ACC112 (cell line): Measurements from ENCODE around the gene VCAN.

Experiments
- H2AFZ ChIP-seq: fragments of 200-600 bp; sonication (generic); one replicate; pipeline ENCODE4 v1.6.0; 2017; ENCODE audit warnings: antibody characterized with exemption, low read length; ENCODE audit not compliant: unreplicated experiment
- H3K27ac ChIP-seq: fragments of 200-600 bp; sonication (generic); 2 replicates; pipeline ENCODE4 v1.5.1; 2014; ENCODE audit warnings: low read depth, mild to moderate bottlenecking, antibody characterized with exemption, low read length, moderate library complexity
- H3K27me3 ChIP-seq: fragments of 200-600 bp; sonication (generic); 2 replicates; pipeline ENCODE4 v1.6.1; 2014; ENCODE audit warnings: mild to moderate bottlenecking, antibody characterized with exemption, low read length, moderate library complexity, mixed read lengths; ENCODE audit not compliant: insufficient read depth
- H3K36me3 ChIP-seq: fragments of 200-600 bp; sonication (generic); 2 replicates; pipeline ENCODE4 v1.6.1; 2016; ENCODE audit warnings: mild to moderate bottlenecking, antibody characterized with exemption, low read length, moderate library complexity, mixed read lengths; ENCODE audit not compliant: insufficient read depth
- H3K4me1 ChIP-seq: fragments of 200-600 bp; sonication (generic); one replicate; pipeline ENCODE4 v1.6.1; 2016; ENCODE audit warnings: low read length, mixed read lengths; ENCODE audit not compliant: insufficient read depth, unreplicated experiment, control insufficient read depth
- H3K4me3 ChIP-seq: fragments of 200-600 bp; sonication (generic); 2 replicates; pipeline ENCODE4 v1.5.1; 2014; ENCODE audit warnings: mild to moderate bottlenecking, low read depth, low read length
- H3K79me2 ChIP-seq: fragments of 200-600 bp; sonication (generic); one replicate; pipeline ENCODE4 v1.6.0; 2016; ENCODE audit warnings: low read length; ENCODE audit not compliant: control insufficient read depth, unreplicated experiment, insufficient read depth

Gene VCAN

GRCh38 chr5:83494087-83494620 lies 22.6 kb downstream of the VCAN start:
- Histone ChIP-seq H3K27me3 (no peaks in the 10 kb centered on the region), H3K4me1 (peaks cover 9% of the 10 kb centered on the region), H3K36me3 (peaks cover 19% of the 10 kb centered on the region), H2AFZ (no peak overlapping the region), H3K79me2 (no peaks in the 10 kb centered on the region), H3K4me3 (no peak overlapping the region), H3K27ac (no peak overlapping the region)

GRCh38 chr5:83494666-83495065 lies 23.1 kb downstream of the VCAN start:
- Histone ChIP-seq H3K27me3 (no peaks in the 10 kb centered on the region), H3K36me3 (peaks cover 21% of the 10 kb centered on the region), H3K27ac (no peak overlapping the region), H3K4me1 (peaks cover 7% of the 10 kb centered on the region), H3K79me2 (no peaks in the 10 kb centered on the region), H2AFZ (no peak overlapping the region), H3K4me3 (no peak overlapping the region)

- peaks cover 27% of the 10 kb centered on the region for H3K36me3 ChIP-seq
- no peaks in the 10 kb centered on the region for H3K27me3 ChIP-seq
- H3K4me1 ChIP-seq = peaks cover 7% of the 10 kb centered on the region
- H2AFZ ChIP-seq = no peak overlapping the region
- no peak overlapping the region for H3K27ac ChIP-seq
- no peaks in the 10 kb centered on the region for H3K79me2 ChIP-seq
- no peak overlapping the region for H3K4me3 ChIP-seq
Observed at GRCh38 chr5:83496626-83497025, 25.1 kb downstream of the VCAN start.

GRCh38 chr5:83498585-83498984 lies 27.0 kb downstream of the VCAN start:
- Histone ChIP-seq H3K36me3 (peaks cover 25% of the 10 kb centered on the region), H3K27ac (no peak overlapping the region), H3K4me3 (no peak overlapping the region), H3K27me3 (no peaks in the 10 kb centered on the region), H3K79me2 (no peaks in the 10 kb centered on the region), H3K4me1 (peaks cover 12% of the 10 kb centered on the region), H2AFZ (no peak overlapping the region)

- Histone ChIP-seq H3K4me3 (no peak overlapping the region), H3K79me2 (no peaks in the 10 kb centered on the region), H3K27me3 (no peaks in the 10 kb centered on the region), H3K4me1 (peaks cover 14% of the 10 kb centered on the region), H2AFZ (peak overlapping the region; percentile 27), H3K27ac (peak overlapping the region; percentile 26; the same call in 1 of the 2 replicates), H3K36me3 (0 out of 2 replicates have a peak, but pooled peaks cover 9% of the 10 kb centered on the region)
Observed at GRCh38 chr5:83503662-83504061, 32.1 kb downstream of the VCAN start.

- Histone ChIP-seq H3K36me3 (peaks cover 4% of the 10 kb centered on the region; the same call in 1 of the 2 replicates), H3K4me3 (no peak overlapping the region), H2AFZ (no peak overlapping the region), H3K27ac (no peak overlapping the region), H3K4me1 (peaks cover 25% of the 10 kb centered on the region), H3K79me2 (no peaks in the 10 kb centered on the region), H3K27me3 (no peaks in the 10 kb centered on the region)
Observed at GRCh38 chr5:83507431-83507830, 35.9 kb downstream of the VCAN start.

GRCh38 chr5:83509540-83509939 lies 38.0 kb downstream of the VCAN start:
- Histone ChIP-seq H3K79me2 (no peaks in the 10 kb centered on the region), H3K27ac (peak overlapping the region; percentile 12; the same call in 1 of the 2 replicates), H3K27me3 (no peaks in the 10 kb centered on the region), H3K4me1 (peaks cover 17% of the 10 kb centered on the region), H3K4me3 (peak overlapping the region; percentile 59; the same call in 1 of the 2 replicates), H3K36me3 (peaks cover 4% of the 10 kb centered on the region; the same call in 1 of the 2 replicates), H2AFZ (peak overlapping the region; percentile 96)

- Histone ChIP-seq H3K27ac (peak overlapping the region; percentile 12), H3K27me3 (no peaks in the 10 kb centered on the region), H3K36me3 (peaks cover 7% of the 10 kb centered on the region; the same call in 1 of the 2 replicates), H3K79me2 (no peaks in the 10 kb centered on the region), H3K4me3 (peak overlapping the region; percentile 59), H2AFZ (peak overlapping the region; percentile 96), H3K4me1 (peaks cover 17% of the 10 kb centered on the region)
Observed at GRCh38 chr5:83510260-83510659, 38.7 kb downstream of the VCAN start.

GRCh38 chr5:83512061-83512745 lies 40.7 kb downstream of the VCAN start:
- H3K36me3 ChIP-seq = peaks cover 9% of the 10 kb centered on the region; the same call in 1 of the 2 replicates
- no peak overlapping the region for H2AFZ ChIP-seq
- peaks cover 25% of the 10 kb centered on the region for H3K4me1 ChIP-seq
- H3K79me2 ChIP-seq = no peaks in the 10 kb centered on the region
- H3K4me3 ChIP-seq = no peak overlapping the region
- H3K27me3 ChIP-seq = no peaks in the 10 kb centered on the region
- no peak overlapping the region for H3K27ac ChIP-seq

- Histone ChIP-seq H3K27ac (no peak overlapping the region), H3K79me2 (no peaks in the 10 kb centered on the region), H3K4me3 (no peak overlapping the region), H3K36me3 (peaks cover 9% of the 10 kb centered on the region; the same call in 1 of the 2 replicates), H3K27me3 (no peaks in the 10 kb centered on the region), H2AFZ (no peak overlapping the region), H3K4me1 (peaks cover 34% of the 10 kb centered on the region)
Observed at GRCh38 chr5:83513081-83513480, 41.5 kb downstream of the VCAN start.

GRCh38 chr5:83513491-83513890 lies 41.9 kb downstream of the VCAN start:
- H3K36me3 ChIP-seq = peaks cover 9% of the 10 kb centered on the region; the same call in 1 of the 2 replicates
- H3K4me3 ChIP-seq = no peak overlapping the region
- no peak overlapping the region for H3K27ac ChIP-seq
- no peaks in the 10 kb centered on the region for H3K27me3 ChIP-seq
- H2AFZ ChIP-seq = no peak overlapping the region
- no peaks in the 10 kb centered on the region for H3K79me2 ChIP-seq
- peaks cover 38% of the 10 kb centered on the region for H3K4me1 ChIP-seq
